NB4 (cell line): ENCODE results near the gene TFAM.

Experiments used
- POLR2A ChIP-seq: IDR thresholded peaks from 2 replicates; pipeline ENCODE4 v1.6.1; 2011; ENCODE audit warnings: mild to moderate bottlenecking; ENCODE audit not compliant: insufficient read length; ENCODE audit errors: extremely low read depth
- TF ChIP-seq, protein P1 (sequence below): IDR thresholded peaks from one replicate; pipeline ENCODE4 v1.5.1; 2012; ENCODE audit warnings: low read depth, low read length

GRCh38 chr10:58394471-58394870 is 9.3 kb downstream of the TFAM start:
- TF ChIP-seq, protein P1, sequence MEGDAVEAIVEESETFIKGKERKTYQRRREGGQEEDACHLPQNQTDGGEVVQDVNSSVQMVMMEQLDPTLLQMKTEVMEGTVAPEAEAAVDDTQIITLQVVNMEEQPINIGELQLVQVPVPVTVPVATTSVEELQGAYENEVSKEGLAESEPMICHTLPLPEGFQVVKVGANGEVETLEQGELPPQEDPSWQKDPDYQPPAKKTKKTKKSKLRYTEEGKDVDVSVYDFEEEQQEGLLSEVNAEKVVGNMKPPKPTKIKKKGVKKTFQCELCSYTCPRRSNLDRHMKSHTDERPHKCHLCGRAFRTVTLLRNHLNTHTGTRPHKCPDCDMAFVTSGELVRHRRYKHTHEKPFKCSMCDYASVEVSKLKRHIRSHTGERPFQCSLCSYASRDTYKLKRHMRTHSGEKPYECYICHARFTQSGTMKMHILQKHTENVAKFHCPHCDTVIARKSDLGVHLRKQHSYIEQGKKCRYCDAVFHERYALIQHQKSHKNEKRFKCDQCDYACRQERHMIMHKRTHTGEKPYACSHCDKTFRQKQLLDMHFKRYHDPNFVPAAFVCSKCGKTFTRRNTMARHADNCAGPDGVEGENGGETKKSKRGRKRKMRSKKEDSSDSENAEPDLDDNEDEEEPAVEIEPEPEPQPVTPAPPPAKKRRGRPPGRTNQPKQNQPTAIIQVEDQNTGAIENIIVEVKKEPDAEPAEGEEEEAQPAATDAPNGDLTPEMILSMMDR: no peak
- no peak for TF ChIP-seq POLR2A
